Cardiac fibroblast (primary cell): Measurements from ENCODE around the gene PRAMEF13.
"Not testable (repeated sequence)": the region's sequence is repeated elsewhere in the genome, so short reads cannot be mapped to it uniquely, and the experiment has no call there.

Experiments
- DNase-seq, 2 donors: peaks; one replicate each; pipeline versions ENCODE4 v3.0.0 to v3.0.0-alpha.2; 2010; ENCODE audit warnings: low read depth in 2 of 2
- H3K4me3 ChIP-seq, 2 donors: replicated peaks in 1 of 2; 1 replicate in 1 of 2; 2 replicates in 1 of 2; pipeline ENCODE4 v1.5.1; 2011; ENCODE audit warnings: low read depth in 2 of 2, low read length in 2 of 2, mild to moderate bottlenecking in 2 of 2, moderate library complexity in 1 of 2
- CTCF ChIP-seq: IDR thresholded peaks from one replicate; pipeline ENCODE4 v1.5.1; 2011; ENCODE audit warnings: low read depth, mild to moderate bottlenecking, low read length, inconsistent platforms

The PRAMEF13 gene

GRCh38 chr1:13224480-13225060 is 23.4 kb upstream of the PRAMEF13 start:
- no peak for TF ChIP-seq CTCF
- DNase-seq: no peak
- no peak overlapping the region for H3K4me3 ChIP-seq

GRCh38 chr1:13222788-13223187 is 21.6 kb upstream of the PRAMEF13 start:
- not testable (repeated sequence) for H3K4me3 ChIP-seq, DNase-seq

GRCh38 chr1:13219203-13219602 is 18.0 kb upstream of the PRAMEF13 start:
- not testable (repeated sequence) for DNase-seq, H3K4me3 ChIP-seq

- H3K4me3 ChIP-seq, DNase-seq: not testable (repeated sequence)
These were observed 15.4 kb upstream of the PRAMEF13 start for GRCh38 chr1:13216619-13217018.

GRCh38 chr1:13208712-13209111 is 7.5 kb upstream of the PRAMEF13 start:
- DNase-seq, H3K4me3 ChIP-seq: not testable (repeated sequence)

GRCh38 chr1:13171548-13171947 is 29.7 kb downstream of the PRAMEF13 start, which contains the start of gene PRAMEF9:
Gene PRAMEF9, plus strand, starts transcription at chr1:13171848. Its CDS starts 3,433 bp downstream, at chr1:13175281.
- not testable (repeated sequence) for H3K4me3 ChIP-seq, DNase-seq

- not testable (repeated sequence) for DNase-seq
These were observed 35.7 kb downstream of the PRAMEF13 start, which contains the start of gene HNRNPCL4 for GRCh38 chr1:13165531-13165930. Gene HNRNPCL4, minus strand, starts transcription at chr1:13165631. Its CDS starts 164 bp downstream, at chr1:13165467.

GRCh38 chr1:13155909-13156308 is 45.3 kb downstream of the PRAMEF13 start, which contains the start of gene PRAMEF26:
Gene PRAMEF26, minus strand, starts transcription at chr1:13156009. Its CDS starts 2,914 bp downstream, at chr1:13153095.
- DNase-seq, H3K4me3 ChIP-seq: not testable (repeated sequence)

More at GRCh38 chr1:13165531-13165930, 35.7 kb downstream of the PRAMEF13 start, which contains the start of gene HNRNPCL4:
- H3K4me3 ChIP-seq: not testable (repeated sequence)
